ENCODE data around the gene PRKD1. TPM values are rescaled to one million over a fixed set of nuclear protein-coding genes. Genes with fewer than 3 reads are reported as not detected.

The PRKD1 gene
- total RNA-seq, 1 experiment from 2014 or later = not detected

- H3K4me2 ChIP-seq (ENCODE audit: low read length) = no peak overlapping the region
- no peak overlapping the region for H3K4me3 ChIP-seq (replicated peaks in 1 of 2; ENCODE audit: low read depth in 1 of 2, low read length in 2 of 2)
- H3K9me3 ChIP-seq (ENCODE audit: control insufficient read depth in 1 of 2, insufficient read depth in 1 of 2, low read depth in 1 of 2, low read length in 2 of 2) = peaks cover 3 to 19% of the 10 kb centered on the region in 2 experiments; a peak in 2 of 4 replicates
- RAD21 ChIA-PET (ENCODE audit: low non-redundant PET in 1 of 2, low total read pairs in 2 of 2, uncharacterized antibody in 2 of 2, unreplicated experiment in 2 of 2) = no interaction called here
- H3K36me3 ChIP-seq (ENCODE audit: control insufficient read depth in 1 of 2, insufficient read depth in 2 of 2, low read length in 2 of 2) = no peaks in the 10 kb centered on the region
- H3K27ac ChIP-seq (ENCODE audit: low read depth, low read length) = no peak overlapping the region
- ATAC-seq (no peak), DNase-seq (ENCODE audit: low read depth, low spot score) (no peak)
- CTCF ChIA-PET = no interaction called here
- no peaks in the 10 kb centered on the region for H3K9me2 ChIP-seq (ENCODE audit: insufficient read depth)
- POLR2A ChIA-PET = no interaction called here
- H4K20me1 ChIP-seq (ENCODE audit: insufficient read depth) = no peaks in the 10 kb centered on the region
- intact Hi-C loops (cut with micrococcal nuclease) = no loop called here
- no peaks in the 10 kb centered on the region for H3K79me2 ChIP-seq (ENCODE audit: insufficient read depth, low read length)
- TF ChIP-seq ZNF274 (IDR thresholded peaks at IDR 0.05; ENCODE audit: low read depth, low read length) (no peak), FOSL1 (IDR thresholded peaks at IDR 0.05; ENCODE audit: low read depth) (no peak), POLR2AphosphoS5 (IDR thresholded peaks at IDR 0.05; ENCODE audit: low read depth, low read length) (no peak), ELF1 (IDR thresholded peaks at IDR 0.05; ENCODE audit: borderline replicate concordance, low read depth) (no peak), SRF (IDR thresholded peaks at IDR 0.05; ENCODE audit: low read depth) (no peak), EZH2 (IDR thresholded peaks at IDR 0.05) (no peak), CTCF (IDR thresholded peaks at IDR 0.05 in 2 of 3, conservative IDR thresholded peaks at IDR 0.05 in 1 of 3; ENCODE audit: borderline replicate concordance in 1 of 3, insufficient read depth in 1 of 3, low read depth in 2 of 3, low read length in 2 of 3) (no peak), ZFX (IDR thresholded peaks at IDR 0.05) (no peak), POLR2A (IDR thresholded peaks at IDR 0.05; ENCODE audit: borderline replicate concordance, extremely low read depth, insufficient read depth, insufficient read length) (no peak), EGR1 (IDR thresholded peaks at IDR 0.05; ENCODE audit: low read depth) (no peak), EZH2phosphoT487 (IDR thresholded peaks at IDR 0.05; ENCODE audit: borderline replicate concordance) (no peak), JUND (IDR thresholded peaks at IDR 0.05) (no peak), SIN3A (IDR thresholded peaks at IDR 0.05; ENCODE audit: low read depth) (no peak), SP1 (IDR thresholded peaks at IDR 0.05; ENCODE audit: low read depth) (no peak), MAX (IDR thresholded peaks at IDR 0.05) (no peak), CBX3 (IDR thresholded peaks at IDR 0.05; ENCODE audit: low read depth) (no peak), REST (IDR thresholded peaks at IDR 0.05; ENCODE audit: low read depth) (no peak), RAD21 (IDR thresholded peaks at IDR 0.05; ENCODE audit: low read depth) (no peak), YY1 (IDR thresholded peaks at IDR 0.05; ENCODE audit: extremely low read depth, insufficient replicate concordance, low read depth, low read length) (no peak), TCF7L2 (IDR thresholded peaks at IDR 0.05; ENCODE audit: borderline replicate concordance, extremely low read depth, insufficient read depth, insufficient read length) (no peak)
- no peak overlapping the region for H2AFZ ChIP-seq (ENCODE audit: low read depth, low read length, poor library complexity, severe bottlenecking)
- no TSS peak for BruUV-seq (replicated peaks)
- no peak overlapping the region for H3K9ac ChIP-seq (ENCODE audit: low read length)
- H3K27me3 ChIP-seq (ENCODE audit: insufficient read depth, low read length) = no peaks in the 10 kb centered on the region
- no peaks in the 10 kb centered on the region for H3K4me1 ChIP-seq (ENCODE audit: control insufficient read depth in 1 of 2, insufficient read depth in 2 of 2, low read length in 2 of 2)
Observed at GRCh38 chr14:29857551-29857950, 70.1 kb downstream of the PRKD1 start.

Data from HCT116 (cell line).